HCT116 (cell line): ENCODE results near the gene TRIP13.

Source experiments
- EGR1 ChIP-seq: IDR thresholded peaks from 2 replicates; pipeline ENCODE4 v1.6.1; 2012; ENCODE audit warnings: low read depth
- POLR2AphosphoS5 ChIP-seq: IDR thresholded peaks from 2 replicates; pipeline ENCODE4 v1.6.1; 2011; ENCODE audit warnings: mild to moderate bottlenecking, low read depth, low read length, moderate library complexity
- REST ChIP-seq: IDR thresholded peaks from 2 replicates; pipeline ENCODE4 v1.6.1; 2012; ENCODE audit warnings: low read depth
- YY1 ChIP-seq: IDR thresholded peaks from 2 replicates; pipeline ENCODE4 v1.6.1; 2011; ENCODE audit warnings: low read length, low read depth, moderate library complexity, mild to moderate bottlenecking; ENCODE audit not compliant: insufficient replicate concordance; ENCODE audit errors: extremely low read depth
- TF ChIP-seq, protein P1 (sequence below), 3 experiments: fragments of 200-600 bp in 1 of 3; sonication (generic) in 1 of 3; IDR thresholded peaks in 2 of 3; conservative IDR thresholded peaks in 1 of 3; 2 replicates each; pipeline ENCODE4 v1.5.1; 2012 to 2017; ENCODE audit warnings: low read depth in 2 of 3, low read length in 2 of 3, antibody characterized with exemption in 1 of 3, borderline replicate concordance in 1 of 3, control low read depth in 1 of 3, mild to moderate bottlenecking in 1 of 3, mixed read lengths in 1 of 3, mixed run types in 1 of 3, moderate library complexity in 1 of 3; ENCODE audit not compliant: insufficient read depth in 1 of 3

DNA sequence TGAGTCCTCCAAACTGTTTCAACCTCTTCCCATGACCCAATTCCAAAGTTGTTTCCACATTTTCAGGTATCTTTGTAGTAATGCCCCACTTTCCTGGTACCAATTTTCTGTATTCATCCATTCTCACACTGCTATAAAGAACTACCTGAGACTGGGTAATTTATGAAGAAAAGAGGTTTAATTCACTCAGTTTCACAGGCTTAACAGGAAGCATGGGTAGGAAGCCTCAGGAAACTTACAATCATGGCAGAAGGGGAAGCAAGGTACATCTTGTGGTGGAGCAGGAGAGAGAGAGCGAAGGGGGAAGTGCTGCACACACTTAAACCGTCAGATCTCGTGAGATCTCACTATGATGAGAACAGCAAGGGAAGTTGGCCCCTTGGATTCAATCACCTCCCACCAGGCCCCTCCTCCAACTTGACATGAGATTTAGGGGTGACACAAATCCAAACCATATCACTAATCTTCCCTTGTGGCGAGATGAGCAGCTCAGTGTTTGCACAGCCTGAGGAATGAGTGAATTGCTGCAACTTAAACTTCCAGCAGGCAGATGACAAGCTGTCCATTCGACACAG, 42.9 kb downstream of the TRIP13 start:
- TF ChIP-seq, protein P1, sequence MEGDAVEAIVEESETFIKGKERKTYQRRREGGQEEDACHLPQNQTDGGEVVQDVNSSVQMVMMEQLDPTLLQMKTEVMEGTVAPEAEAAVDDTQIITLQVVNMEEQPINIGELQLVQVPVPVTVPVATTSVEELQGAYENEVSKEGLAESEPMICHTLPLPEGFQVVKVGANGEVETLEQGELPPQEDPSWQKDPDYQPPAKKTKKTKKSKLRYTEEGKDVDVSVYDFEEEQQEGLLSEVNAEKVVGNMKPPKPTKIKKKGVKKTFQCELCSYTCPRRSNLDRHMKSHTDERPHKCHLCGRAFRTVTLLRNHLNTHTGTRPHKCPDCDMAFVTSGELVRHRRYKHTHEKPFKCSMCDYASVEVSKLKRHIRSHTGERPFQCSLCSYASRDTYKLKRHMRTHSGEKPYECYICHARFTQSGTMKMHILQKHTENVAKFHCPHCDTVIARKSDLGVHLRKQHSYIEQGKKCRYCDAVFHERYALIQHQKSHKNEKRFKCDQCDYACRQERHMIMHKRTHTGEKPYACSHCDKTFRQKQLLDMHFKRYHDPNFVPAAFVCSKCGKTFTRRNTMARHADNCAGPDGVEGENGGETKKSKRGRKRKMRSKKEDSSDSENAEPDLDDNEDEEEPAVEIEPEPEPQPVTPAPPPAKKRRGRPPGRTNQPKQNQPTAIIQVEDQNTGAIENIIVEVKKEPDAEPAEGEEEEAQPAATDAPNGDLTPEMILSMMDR (IDR thresholded peaks at IDR 0.05 in 2 of 3, conservative IDR thresholded peaks at IDR 0.05 in 1 of 3; ENCODE audit: borderline replicate concordance in 1 of 3, insufficient read depth in 1 of 3, low read depth in 2 of 3, low read length in 2 of 3) = no peak
- no peak for TF ChIP-seq POLR2AphosphoS5
- TF ChIP-seq REST = no peak
- TF ChIP-seq EGR1 = no peak
- TF ChIP-seq YY1 = no peak
